Loucy (cell line): ENCODE results near the gene TNFRSF9.

Experiments used
- H2AFZ ChIP-seq: fragments of 200-600 bp; sonication (generic); 2 replicates; pipeline ENCODE4 v1.6.0; 2016; ENCODE audit warnings: antibody characterized with exemption, mild to moderate bottlenecking, low read length, moderate library complexity
- H3F3A ChIP-seq: fragments of 200-600 bp; 2 replicates; pipeline ENCODE4 v1.6.0; 2016; ENCODE audit warnings: antibody characterized with exemption, low read depth, mild to moderate bottlenecking
- H3K27me3 ChIP-seq: fragments of 200-600 bp; sonication (generic); 2 replicates; pipeline ENCODE4 v1.6.1; 2014; ENCODE audit warnings: low read length, mild to moderate bottlenecking; ENCODE audit not compliant: insufficient read depth, poor library complexity, severe bottlenecking
- H3K36me3 ChIP-seq: fragments of 200-600 bp; sonication (generic); 2 replicates; pipeline ENCODE4 v1.6.1; 2016; ENCODE audit warnings: low read length; ENCODE audit not compliant: insufficient read depth
- H3K4me1 ChIP-seq: fragments of 200-600 bp; sonication (generic); 2 replicates; pipeline ENCODE4 v1.5.1; 2014; ENCODE audit warnings: low read length, mild to moderate bottlenecking; ENCODE audit not compliant: insufficient read depth, poor library complexity, severe bottlenecking
- H3K4me2 ChIP-seq: fragments of 200-600 bp; sonication (generic); 2 replicates; pipeline ENCODE4 v1.6.0; 2014; ENCODE audit warnings: antibody characterized with exemption, low read length, low read depth, mild to moderate bottlenecking; ENCODE audit not compliant: poor library complexity, severe bottlenecking
- H3K4me3 ChIP-seq: fragments of 200-600 bp; sonication (generic); 2 replicates; pipeline ENCODE4 v1.5.1; 2014; ENCODE audit warnings: low read length, mild to moderate bottlenecking, mixed read lengths; ENCODE audit not compliant: poor library complexity, severe bottlenecking
- H3K79me2 ChIP-seq: fragments of 200-600 bp; sonication (generic); 2 replicates; pipeline ENCODE4 v1.6.1; 2014; ENCODE audit warnings: low read length; ENCODE audit not compliant: insufficient read depth
- H3K9ac ChIP-seq: fragments of 200-600 bp; sonication (generic); 2 replicates; pipeline ENCODE4 v1.6.0; 2014; ENCODE audit warnings: mild to moderate bottlenecking, low read depth, low read length, moderate library complexity; ENCODE audit not compliant: poor library complexity, severe bottlenecking
- H3K9me2 ChIP-seq: fragments of 200-600 bp; sonication (generic); replicated peaks from 2 replicates; pipeline ENCODE4 v1.6.1; 2016; ENCODE audit warnings: low read depth, low read length, mixed read lengths
- H3K9me3 ChIP-seq: fragments of 200-600 bp; sonication (generic); 2 replicates; pipeline ENCODE4 v1.6.1; 2014; ENCODE audit warnings: mild to moderate bottlenecking, antibody characterized with exemption, low read length, low read depth; ENCODE audit not compliant: insufficient read depth
- H4K20me1 ChIP-seq: fragments of 200-600 bp; sonication (generic); 2 replicates; pipeline ENCODE4 v1.6.0; 2014; ENCODE audit warnings: antibody characterized with exemption, low read length, mild to moderate bottlenecking; ENCODE audit not compliant: insufficient read depth, poor library complexity, severe bottlenecking
- EZH2phosphoT487 ChIP-seq: fragments of 200-600 bp; IDR thresholded peaks from 2 replicates; pipeline ENCODE4 v1.6.1; 2018; ENCODE audit warnings: antibody characterized with exemption, mild to moderate bottlenecking, moderate library complexity, borderline replicate concordance
- TF ChIP-seq, protein P1 (sequence below): fragments of 200-600 bp; sonication (generic); conservative IDR thresholded peaks from 2 replicates; pipeline ENCODE4 v1.5.1; 2014; ENCODE audit warnings: mild to moderate bottlenecking, antibody characterized with exemption, low read length

The TNFRSF9 gene

DNA sequence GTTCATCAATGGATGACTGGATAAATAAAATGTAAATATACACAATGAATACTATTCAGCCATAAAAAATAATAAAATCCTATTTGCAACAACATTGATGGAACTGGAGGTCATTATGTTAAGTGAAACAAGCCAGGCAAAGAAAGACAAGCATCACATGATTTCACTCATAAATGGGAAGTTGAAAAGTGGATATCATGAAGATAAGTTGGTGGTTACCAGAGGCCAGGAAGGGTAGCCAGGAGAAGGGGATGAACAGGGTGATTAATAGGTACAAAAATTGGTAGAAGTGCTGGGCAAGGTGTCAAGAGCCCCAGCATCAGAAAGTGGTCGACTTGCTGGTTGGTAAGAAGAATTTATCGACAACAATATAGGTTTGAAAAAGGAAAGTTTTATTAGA, 19.5 kb upstream of the TNFRSF9 start:
- Histone ChIP-seq H3K4me3 (peak overlapping the region; percentile 91), H3K9me2 (no peaks in the 10 kb centered on the region)
- no peak for TF ChIP-seq EZH2phosphoT487
- TF ChIP-seq, protein P1, sequence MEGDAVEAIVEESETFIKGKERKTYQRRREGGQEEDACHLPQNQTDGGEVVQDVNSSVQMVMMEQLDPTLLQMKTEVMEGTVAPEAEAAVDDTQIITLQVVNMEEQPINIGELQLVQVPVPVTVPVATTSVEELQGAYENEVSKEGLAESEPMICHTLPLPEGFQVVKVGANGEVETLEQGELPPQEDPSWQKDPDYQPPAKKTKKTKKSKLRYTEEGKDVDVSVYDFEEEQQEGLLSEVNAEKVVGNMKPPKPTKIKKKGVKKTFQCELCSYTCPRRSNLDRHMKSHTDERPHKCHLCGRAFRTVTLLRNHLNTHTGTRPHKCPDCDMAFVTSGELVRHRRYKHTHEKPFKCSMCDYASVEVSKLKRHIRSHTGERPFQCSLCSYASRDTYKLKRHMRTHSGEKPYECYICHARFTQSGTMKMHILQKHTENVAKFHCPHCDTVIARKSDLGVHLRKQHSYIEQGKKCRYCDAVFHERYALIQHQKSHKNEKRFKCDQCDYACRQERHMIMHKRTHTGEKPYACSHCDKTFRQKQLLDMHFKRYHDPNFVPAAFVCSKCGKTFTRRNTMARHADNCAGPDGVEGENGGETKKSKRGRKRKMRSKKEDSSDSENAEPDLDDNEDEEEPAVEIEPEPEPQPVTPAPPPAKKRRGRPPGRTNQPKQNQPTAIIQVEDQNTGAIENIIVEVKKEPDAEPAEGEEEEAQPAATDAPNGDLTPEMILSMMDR, result no peak

DNA sequence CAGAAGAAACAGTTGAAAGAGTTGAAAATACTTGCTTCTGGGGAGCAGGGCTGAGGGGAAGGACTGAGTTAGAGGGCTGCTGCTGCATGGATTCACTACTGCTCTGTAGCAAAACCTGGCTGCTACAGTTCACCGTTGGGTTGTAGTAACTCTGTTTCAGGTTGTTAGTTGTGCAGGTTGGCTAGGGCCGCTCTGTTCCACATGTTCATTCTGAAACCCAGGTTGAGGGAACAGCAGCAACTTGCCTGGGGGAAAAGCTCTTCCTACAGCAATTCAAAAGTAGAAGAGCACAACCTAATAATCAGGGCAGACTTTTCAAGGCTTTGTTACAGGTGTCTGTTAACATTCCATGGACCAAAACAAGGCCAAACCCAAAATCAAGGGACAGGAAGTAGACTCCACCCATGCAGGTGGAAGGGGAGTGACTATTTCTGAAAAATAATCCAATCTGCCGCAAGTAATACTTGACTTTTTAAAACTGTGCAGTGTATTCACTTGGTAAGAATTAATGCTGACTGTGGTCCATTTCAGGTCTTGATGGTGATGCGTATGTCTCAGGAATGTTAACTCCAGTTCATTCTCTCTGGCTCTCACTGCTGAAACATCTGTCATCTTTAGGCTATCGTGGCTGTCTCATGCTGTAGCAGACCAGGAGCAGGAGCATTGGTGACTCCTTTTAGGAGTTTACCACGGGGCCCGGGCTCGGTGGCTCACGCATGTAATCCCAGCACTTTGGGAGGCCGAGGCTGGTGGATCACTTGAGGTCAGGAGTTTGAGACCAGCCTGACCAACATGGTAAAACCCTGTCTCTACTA, 15.8 kb upstream of the TNFRSF9 start:
- Histone ChIP-seq H2AFZ (no peak overlapping the region), H3K4me2 (no peak overlapping the region), H3K9me3 (no peaks in the 10 kb centered on the region), H3K79me2 (peaks cover 9% of the 10 kb centered on the region; the same call in 1 of the 2 replicates), H3K4me3 (no peak overlapping the region), H4K20me1 (no peaks in the 10 kb centered on the region), H3K9ac (no peak overlapping the region), H3K4me1 (peaks cover 16% of the 10 kb centered on the region), H3K9me2 (no peaks in the 10 kb centered on the region), H3K27me3 (no peaks in the 10 kb centered on the region), H3F3A (no peaks in the 10 kb centered on the region; the same call in none of the 2 replicates), H3K36me3 (no peaks in the 10 kb centered on the region)
- TF ChIP-seq EZH2phosphoT487, result no peak
- TF ChIP-seq, protein P1, result no peak

More for the DNA sequence above, 19.5 kb upstream of the TNFRSF9 start:
- no peaks in the 10 kb centered on the region for H3K9me3 ChIP-seq
- peaks cover 29% of the 10 kb centered on the region for H3K4me1 ChIP-seq
- H3F3A ChIP-seq, result no peaks in the 10 kb centered on the region; the same call in 1 of the 2 replicates
- H4K20me1 ChIP-seq, result peaks cover 15% of the 10 kb centered on the region
- peak overlapping the region; percentile 94 for H3K9ac ChIP-seq
- H3K79me2 ChIP-seq, result peaks cover 45% of the 10 kb centered on the region
- no peaks in the 10 kb centered on the region for H3K27me3 ChIP-seq
- H3K36me3 ChIP-seq, result peaks cover under 1% of the 10 kb centered on the region; the same call in 1 of the 2 replicates
- peak overlapping the region; percentile 75 for H3K4me2 ChIP-seq
- no peak overlapping the region for H2AFZ ChIP-seq

DNA sequence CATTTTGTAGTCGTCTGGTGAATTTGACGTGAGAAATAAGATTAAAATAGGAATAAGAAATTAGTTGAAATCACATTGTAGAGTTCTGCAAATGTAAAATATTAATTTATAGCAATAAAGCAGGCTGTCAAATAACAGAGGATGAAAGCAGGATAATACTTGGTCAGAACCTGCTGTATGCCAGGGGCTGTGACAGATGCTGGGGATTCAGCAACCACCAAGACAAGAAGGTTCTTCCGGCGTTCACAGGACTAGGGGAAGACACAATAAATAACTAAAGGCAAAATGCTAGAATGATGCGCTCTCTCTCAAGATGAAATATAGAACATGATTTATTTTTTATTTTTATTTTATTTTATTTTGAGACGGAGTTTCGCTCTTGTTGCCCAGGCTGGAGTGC, 14.0 kb upstream of the TNFRSF9 start:
- Histone ChIP-seq H3K79me2 (no peaks in the 10 kb centered on the region), H3K4me2 (peak overlapping the region; percentile 85), H2AFZ (peak overlapping the region; percentile 93), H3K27me3 (no peaks in the 10 kb centered on the region), H3K4me1 (peaks cover 8% of the 10 kb centered on the region), H3K9me2 (no peaks in the 10 kb centered on the region), H4K20me1 (no peaks in the 10 kb centered on the region), H3K4me3 (peak overlapping the region; percentile 88), H3K9me3 (no peaks in the 10 kb centered on the region), H3K36me3 (no peaks in the 10 kb centered on the region), H3F3A (no peaks in the 10 kb centered on the region; the same call in none of the 2 replicates), H3K9ac (peak overlapping the region; percentile 86)
- TF ChIP-seq, protein P1, result no peak
- no peak for TF ChIP-seq EZH2phosphoT487
